Endothelial cell of umbilical vein (primary cell): Measurements from ENCODE around the gene FAM20A. TPM values are rescaled to one million over a fixed set of nuclear protein-coding genes. Genes with fewer than 3 reads are reported as not detected.

Experiments
- BruUV-seq: library from RNA; stranded (reverse); fragments of 400-500 nt; replicated peaks from 2 replicates; lab custom pipeline; 2021; lab: Mats Ljungman, UMichigan
- CTCF ChIA-PET: fragments of 300-600, 350-600 bp; sonication (Branson Sonifier 250); formaldehyde crosslinking; loops from one replicate; lab custom pipeline; 2021; ENCODE audit warnings: antibody characterized with exemption, inconsistent platforms; lab: Charles Lee
- POLR2A ChIA-PET: fragments of 300-600, 350-600 bp; sonication (Branson Sonifier 250); formaldehyde crosslinking; loops from one replicate; lab custom pipeline; 2021; ENCODE audit warnings: antibody characterized with exemption, inconsistent platforms; lab: Charles Lee
- DNase-seq: peaks from one replicate; pipeline ENCODE4 v3.0.0-alpha.2; 2011; ENCODE audit warnings: low read depth, low spot score
- FAIRE-seq: peaks from 2 replicates; lab custom pipeline; 2011; peaks lifted over from hg19 to GRCh38; lab: Jason Lieb, UNC
- H2AFZ ChIP-seq: 2 replicates; pipeline ENCODE4 v1.6.0; 2012; ENCODE audit warnings: low read depth, low read length, control low read depth, inconsistent platforms
- H3K27ac ChIP-seq: 2 replicates; pipeline ENCODE4 v1.5.1; 2011; ENCODE audit warnings: low read depth, mild to moderate bottlenecking, control low read depth, low read length, moderate library complexity; ENCODE audit not compliant: insufficient read depth
- H3K27me3 ChIP-seq, 2 experiments: 2 replicates each; pipeline versions ENCODE4 v1.6.0 to v1.6.1; 2011; ENCODE audit warnings: low read length in 2 of 2, mixed read lengths in 1 of 2; ENCODE audit not compliant: control insufficient read depth in 2 of 2, insufficient read depth in 2 of 2
- H3K36me3 ChIP-seq, 2 experiments: 2 replicates in 1 of 2; 3 replicates in 1 of 2; pipeline ENCODE4 v1.5.1; 2011; ENCODE audit warnings: low read length in 2 of 2, mild to moderate bottlenecking in 1 of 2, moderate library complexity in 1 of 2; ENCODE audit not compliant: control insufficient read depth in 2 of 2, insufficient read depth in 2 of 2; ENCODE audit errors: extremely low read depth in 1 of 2
- H3K4me1 ChIP-seq: 3 replicates; pipeline ENCODE4 v1.5.1; 2011; ENCODE audit warnings: mild to moderate bottlenecking, low read length; ENCODE audit not compliant: control insufficient read depth, insufficient read depth; ENCODE audit errors: extremely low read depth
- H3K4me2 ChIP-seq: 2 replicates; pipeline ENCODE4 v1.6.1; 2011; ENCODE audit warnings: low read length, control low read depth, mixed read lengths; ENCODE audit not compliant: insufficient read depth
- H3K4me3 ChIP-seq, 3 experiments: fragments of 200-600 bp in 1 of 3; sonication (generic), shearing (Covaris generic) in 1 of 3; replicated peaks in 1 of 3; 2 replicates each; pipeline ENCODE4 v1.5.1; 2011 to 2016; ENCODE audit warnings: control low read depth in 3 of 3, low read length in 3 of 3, mild to moderate bottlenecking in 2 of 3, inconsistent platforms in 1 of 3, low read depth in 1 of 3, moderate library complexity in 1 of 3; ENCODE audit not compliant: insufficient read depth in 1 of 3
- H3K79me2 ChIP-seq: 2 replicates; pipeline ENCODE4 v1.6.0; 2012; ENCODE audit warnings: low read length, inconsistent platforms; ENCODE audit not compliant: control insufficient read depth, insufficient read depth
- H3K9ac ChIP-seq: replicated peaks from 2 replicates; pipeline ENCODE3; 2011; ENCODE audit warnings: low read length, control low read depth; ENCODE audit not compliant: insufficient read depth; ENCODE audit errors: extremely low read depth
- H3K9me1 ChIP-seq: replicated peaks from 3 replicates; pipeline ENCODE4 v1.6.0; 2011; ENCODE audit warnings: mild to moderate bottlenecking, low read length; ENCODE audit not compliant: control insufficient read depth, insufficient read depth; ENCODE audit errors: extremely low read depth
- H3K9me3 ChIP-seq: replicated peaks from 2 replicates; pipeline ENCODE4 v1.5.1; 2012; ENCODE audit warnings: low read length, inconsistent platforms; ENCODE audit not compliant: control insufficient read depth, insufficient read depth
- H4K20me1 ChIP-seq: replicated peaks from 2 replicates; pipeline ENCODE3; 2011; ENCODE audit warnings: mild to moderate bottlenecking, low read length; ENCODE audit not compliant: control insufficient read depth, insufficient read depth; ENCODE audit errors: extremely low read depth
- CTCF ChIP-seq, 2 donors: IDR thresholded peaks; 1 replicate in 1 of 2; 2 replicates in 1 of 2; pipeline ENCODE4 v1.5.1; 2011; ENCODE audit warnings: low read length in 2 of 2, mild to moderate bottlenecking in 2 of 2, moderate library complexity in 2 of 2, control low read depth in 1 of 2, inconsistent platforms in 1 of 2, low read depth in 1 of 2; ENCODE audit not compliant: insufficient read depth in 1 of 2; ENCODE audit errors: extremely low read depth in 1 of 2
- EZH2 ChIP-seq: IDR thresholded peaks from 2 replicates; pipeline ENCODE4 v1.6.1; 2012; ENCODE audit warnings: borderline replicate concordance, low read depth, mild to moderate bottlenecking, moderate library complexity, low read length, inconsistent platforms; ENCODE audit not compliant: severe bottlenecking
- FOS ChIP-seq: IDR thresholded peaks from 2 replicates; pipeline ENCODE4 v1.6.1; 2011; ENCODE audit warnings: mild to moderate bottlenecking, low read length, moderate library complexity, borderline replicate concordance; ENCODE audit not compliant: insufficient read depth
- GATA2 ChIP-seq: IDR thresholded peaks from 2 replicates; pipeline ENCODE4 v1.7.0; 2011; ENCODE audit warnings: low read depth, mild to moderate bottlenecking, moderate library complexity, mixed read lengths, low read length; ENCODE audit not compliant: insufficient read length, insufficient read depth
- JUN ChIP-seq: IDR thresholded peaks from 2 replicates; pipeline ENCODE4 v1.6.1; 2011; ENCODE audit warnings: borderline replicate concordance, low read depth; ENCODE audit not compliant: insufficient read length, insufficient read depth
- MAX ChIP-seq: IDR thresholded peaks from 2 replicates; pipeline ENCODE4 v1.6.1; 2011; ENCODE audit not compliant: insufficient read depth, insufficient read length
- MYC ChIP-seq: IDR thresholded peaks from one replicate; pipeline ENCODE4 v1.6.1; 2011; ENCODE audit warnings: mild to moderate bottlenecking, low read depth, low read length
- POLR2A ChIP-seq: IDR thresholded peaks from 2 replicates; pipeline ENCODE4 v1.6.1; 2012; ENCODE audit warnings: low read depth, mild to moderate bottlenecking, control low read depth, low read length
- POLR2AphosphoS5 ChIP-seq: IDR thresholded peaks from 2 replicates; pipeline ENCODE4 v1.6.1; 2012; ENCODE audit warnings: low read depth, mild to moderate bottlenecking, control low read depth, low read length, moderate library complexity; ENCODE audit not compliant: insufficient read depth
- dilution Hi-C: fragments of 300-500 bp; cut with MboI; formaldehyde crosslinking; loops from one replicate; pipeline ENCODE4 v1.15.0; 2019; ENCODE audit warnings: low sequenced_read_pairs; ENCODE audit not compliant: extremely low pct_ligation_motif_present
- intact Hi-C: fragments of 100-400 bp; cut with micrococcal nuclease; formaldehyde crosslinking; loops from one replicate; pipeline ENCODE4 v1.10.0; 2022
- polyA plus RNA-seq, 4 experiments: library from polyadenylated mRNA; depleted of rRNA in 3 of 4; stranded (reverse) in 3 of 4; unstranded in 1 of 4; fragments of >200 nt; gene quantifications; 2 replicates each; pipeline versions ENCODE4 v1.2.1 to v1.2.3, GENCODE V29; 2011 to 2012; ENCODE audit warnings: missing spikeins in 1 of 4
- total RNA-seq: library from RNA; stranded (reverse); gene quantifications from 2 replicates; pipeline ENCODE4 v1.2.3, GENCODE V29; 2021

The FAM20A gene
- total and polyA plus RNA-seq, 2 donors (not counting 3 experiments of a cell fraction or from before 2014, with no cell fraction given), result not detected

- Histone ChIP-seq H3K27me3 (peaks cover 3 to 14% of the 10 kb centered on the region in 2 experiments), H3K4me3 (no peak overlapping the region), H3K36me3 (no peaks in the 10 kb centered on the region), H3K9ac (no peak overlapping the region), H3K4me2 (no peak overlapping the region), H4K20me1 (no peaks in the 10 kb centered on the region), H3K4me1 (no peaks in the 10 kb centered on the region), H3K79me2 (no peaks in the 10 kb centered on the region), H3K27ac (no peak overlapping the region), H3K9me3 (no peaks in the 10 kb centered on the region), H2AFZ (no peak overlapping the region), H3K9me1 (no peaks in the 10 kb centered on the region)
- ChIA-PET CTCF (interaction anchor here (1.2 to 1.4 kb wide), 3 partner anchors 9 to 36 kb away, joined by 3 to 4 read pairs (median 3); no protein-coding TSS in a partner anchor), POLR2A (no interaction called here)
- no peak for FAIRE-seq
- BruUV-seq, result no TSS peak
- intact Hi-C loops, result no loop called here
- dilution Hi-C loops, result no loop called here
- no peak for DNase-seq
- TF ChIP-seq MAX (no peak), EZH2 (no peak), POLR2AphosphoS5 (no peak)
Measured at GRCh38 chr17:68497885-68498319, 103.3 kb downstream of the FAM20A start.

GRCh38 chr17:68495081-68495480 is 106.1 kb downstream of the FAM20A start:
- no peaks in the 10 kb centered on the region for H3K9me3 ChIP-seq
- H3K4me1 ChIP-seq, result no peaks in the 10 kb centered on the region
- no peak overlapping the region for H3K9ac ChIP-seq
- no TSS peak for BruUV-seq
- DNase-seq, result no peak
- H4K20me1 ChIP-seq, result no peaks in the 10 kb centered on the region
- no peak for FAIRE-seq
- H2AFZ ChIP-seq, result no peak overlapping the region
- intact Hi-C loops (no loop called here), dilution Hi-C loops (no loop called here)
- no peaks in the 10 kb centered on the region for H3K36me3 ChIP-seq
- H3K4me3 ChIP-seq, result no peak overlapping the region
- ChIA-PET POLR2A (no interaction called here), CTCF (no interaction called here)
- H3K9me1 ChIP-seq, result no peaks in the 10 kb centered on the region
- no peak overlapping the region for H3K27ac ChIP-seq
- no peaks in the 10 kb centered on the region for H3K79me2 ChIP-seq
- peaks cover 3 to 12% of the 10 kb centered on the region in 2 experiments for H3K27me3 ChIP-seq
- TF ChIP-seq GATA2 (no peak), EZH2 (no peak), CTCF (IDR thresholded peaks at IDR 0.05; ENCODE audit: extremely low read depth in 1 of 2, insufficient read depth in 1 of 2, low read depth in 1 of 2, low read length in 2 of 2) (no peak), MYC (no peak), JUN (no peak), FOS (no peak), POLR2A (no peak), MAX (no peak), POLR2AphosphoS5 (no peak)
- H3K4me2 ChIP-seq, result no peak overlapping the region
